Thyroid gland (tissue), 4 donors: ENCODE data around the gene SETD4. TPM values are rescaled to one million over a fixed set of nuclear protein-coding genes. Genes with fewer than 3 reads are reported as not detected.
"Not testable (repeated sequence)": the region's sequence is repeated elsewhere in the genome, so short reads cannot be mapped to it uniquely, and the experiment has no call there.

Experiments used
- DNase-seq, 2 donors: peaks; one replicate each; pipeline ENCODE4 v3.0.0-alpha.2; 2019
- H3K27ac ChIP-seq, 3 donors: fragments of 200-600 bp; sonication (generic); 1 replicate in 2 of 3; 2 replicates in 1 of 3; pipeline ENCODE4 v1.5.1; 2016 to 2019; ENCODE audit warnings: mild to moderate bottlenecking in 1 of 3, moderate library complexity in 1 of 3
- H3K27me3 ChIP-seq: fragments of 200-600 bp; sonication (generic); one replicate; pipeline ENCODE4 v1.5.1; 2019
- H3K36me3 ChIP-seq, 2 donors: fragments of 200-600 bp; sonication (generic); one replicate each; pipeline ENCODE4 v1.5.1; 2016 to 2019
- H3K4me1 ChIP-seq, 2 donors: fragments of 200-600 bp; sonication (generic); one replicate each; pipeline ENCODE4 v1.5.1; 2017 to 2019
- H3K4me3 ChIP-seq, 3 donors: fragments of 200-600 bp; sonication (generic); replicated peaks in 1 of 3; 1 replicate in 2 of 3; 2 replicates in 1 of 3; pipeline ENCODE4 v1.5.1; 2016; ENCODE audit warnings: mild to moderate bottlenecking in 1 of 3
- H3K9me3 ChIP-seq: fragments of 200-600 bp; sonication (generic); one replicate; pipeline ENCODE4 v1.5.1; 2017
- POLR2A ChIP-seq, 2 donors: fragments of 450-650 bp; IDR thresholded peaks; one replicate each; pipeline ENCODE4 v1.6.1; 2017; ENCODE audit warnings: antibody characterized with exemption in 2 of 2, mild to moderate bottlenecking in 2 of 2, moderate library complexity in 1 of 2
- WGBS, 2 donors: methylation state at CpG; one replicate each; pipeline ENCODE4 v1.1.5; 2017; 5-methylcytosine and 5-hydroxymethylcytosine counted together
- intact Hi-C: fragments of 100-400 bp; cut with DNase I; formaldehyde crosslinking; loops from one replicate; pipeline ENCODE4 v1.15.1; 2023
- total RNA-seq, 4 donors: library from RNA; depleted of rRNA; stranded (reverse); fragments of >200 nt; gene quantifications; one replicate each; pipeline ENCODE4 v1.2.3, GENCODE V29; 2016
- TF ChIP-seq, protein P1 (sequence below), 6 experiments: fragments of 200-600 bp in 3 of 6; fragments of 450-650 bp in 3 of 6; sonication (generic) in 3 of 6; IDR thresholded peaks; one replicate each; pipeline ENCODE4 v1.5.1; 2016 to 2019; ENCODE audit warnings: antibody characterized with exemption in 6 of 6, mild to moderate bottlenecking in 2 of 6, inconsistent platforms in 1 of 6, moderate library complexity in 1 of 6

Gene SETD4
- total RNA-seq, 4 donors from 2014 or later, result 25.9 to 33.1 (median 29.7) TPM

DNA sequence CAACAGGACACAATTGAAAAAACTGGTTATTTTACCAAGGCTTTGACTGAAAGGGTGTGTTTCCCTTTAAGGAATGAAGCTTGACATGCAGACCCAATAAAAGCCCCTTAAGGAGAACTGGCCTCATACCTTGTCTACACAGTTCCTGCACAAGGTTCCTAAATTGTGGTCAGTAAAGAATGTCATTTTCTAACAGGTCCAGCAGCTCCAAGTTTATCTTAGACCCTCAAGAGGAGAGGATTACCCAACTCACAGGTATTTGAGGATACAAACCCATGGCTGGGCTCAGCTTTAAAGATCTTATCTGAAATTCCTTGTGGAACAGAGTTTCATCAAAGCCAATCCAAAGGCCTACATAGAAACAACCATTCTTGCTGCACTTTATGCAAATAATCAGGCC lies 43.1 kb upstream of the SETD4 start:
- intact Hi-C loops, result no loop called here
- no peaks in the 10 kb centered on the region for H3K36me3 ChIP-seq
- no peak for DNase-seq
- peaks cover 0 to 9% of the 10 kb centered on the region in 2 donors for H3K4me1 ChIP-seq
- H3K27ac ChIP-seq, result no peak overlapping the region
- no peaks in the 10 kb centered on the region for H3K9me3 ChIP-seq
- TF ChIP-seq, protein P1, sequence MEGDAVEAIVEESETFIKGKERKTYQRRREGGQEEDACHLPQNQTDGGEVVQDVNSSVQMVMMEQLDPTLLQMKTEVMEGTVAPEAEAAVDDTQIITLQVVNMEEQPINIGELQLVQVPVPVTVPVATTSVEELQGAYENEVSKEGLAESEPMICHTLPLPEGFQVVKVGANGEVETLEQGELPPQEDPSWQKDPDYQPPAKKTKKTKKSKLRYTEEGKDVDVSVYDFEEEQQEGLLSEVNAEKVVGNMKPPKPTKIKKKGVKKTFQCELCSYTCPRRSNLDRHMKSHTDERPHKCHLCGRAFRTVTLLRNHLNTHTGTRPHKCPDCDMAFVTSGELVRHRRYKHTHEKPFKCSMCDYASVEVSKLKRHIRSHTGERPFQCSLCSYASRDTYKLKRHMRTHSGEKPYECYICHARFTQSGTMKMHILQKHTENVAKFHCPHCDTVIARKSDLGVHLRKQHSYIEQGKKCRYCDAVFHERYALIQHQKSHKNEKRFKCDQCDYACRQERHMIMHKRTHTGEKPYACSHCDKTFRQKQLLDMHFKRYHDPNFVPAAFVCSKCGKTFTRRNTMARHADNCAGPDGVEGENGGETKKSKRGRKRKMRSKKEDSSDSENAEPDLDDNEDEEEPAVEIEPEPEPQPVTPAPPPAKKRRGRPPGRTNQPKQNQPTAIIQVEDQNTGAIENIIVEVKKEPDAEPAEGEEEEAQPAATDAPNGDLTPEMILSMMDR (IDR thresholded peaks at IDR 0.05), result no peak
- no peak for TF ChIP-seq POLR2A (IDR thresholded peaks at IDR 0.05)
- no peaks in the 10 kb centered on the region for H3K27me3 ChIP-seq
- H3K4me3 ChIP-seq, result no peak overlapping the region

DNA sequence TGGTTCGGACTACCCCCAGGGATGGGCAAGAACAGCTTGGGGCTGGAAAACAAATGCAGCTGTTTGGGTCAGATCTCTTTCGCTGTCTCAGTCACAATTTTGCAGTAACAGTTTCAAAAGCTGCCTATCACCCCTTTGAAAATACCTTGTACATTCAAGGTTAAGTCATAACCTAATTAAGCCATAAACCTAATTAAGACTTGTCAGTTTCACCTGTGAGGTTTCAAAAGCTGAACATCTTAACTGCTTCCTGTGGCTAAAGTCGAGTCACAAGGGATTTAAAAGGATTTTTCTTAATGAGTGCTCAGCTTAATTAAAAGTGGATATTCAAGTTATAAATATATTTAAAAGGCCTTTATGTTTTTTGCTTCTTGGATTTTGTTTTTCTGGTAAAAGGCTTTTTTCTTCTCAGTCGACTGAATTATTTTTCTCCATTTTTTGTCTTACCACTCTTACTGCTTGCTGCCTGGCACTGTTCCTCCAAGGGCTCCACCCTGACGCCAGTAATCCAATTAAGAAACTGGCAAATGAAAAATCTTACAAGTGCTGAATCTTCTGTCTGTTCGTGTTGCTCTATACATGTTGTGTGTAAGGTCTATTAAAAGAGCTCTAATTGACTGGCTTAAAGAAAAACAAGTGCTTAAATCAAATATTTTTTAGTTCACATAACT lies 40.8 kb upstream of the SETD4 start:
- intact Hi-C loops, result no loop called here
- H3K27ac ChIP-seq, result no peak overlapping the region
- 81 to 85% methylated on average over 6 of the region's 6 CpGs for WGBS, 2 donors
- peaks cover 7 to 26% of the 10 kb centered on the region in 2 donors for H3K4me1 ChIP-seq
- no peaks in the 10 kb centered on the region for H3K9me3 ChIP-seq
- H3K27me3 ChIP-seq, result no peaks in the 10 kb centered on the region
- TF ChIP-seq, protein P1 (IDR thresholded peaks at IDR 0.05), result no peak
- no peak for DNase-seq
- H3K36me3 ChIP-seq, result no peaks in the 10 kb centered on the region
- H3K4me3 ChIP-seq, result no peak overlapping the region

DNA sequence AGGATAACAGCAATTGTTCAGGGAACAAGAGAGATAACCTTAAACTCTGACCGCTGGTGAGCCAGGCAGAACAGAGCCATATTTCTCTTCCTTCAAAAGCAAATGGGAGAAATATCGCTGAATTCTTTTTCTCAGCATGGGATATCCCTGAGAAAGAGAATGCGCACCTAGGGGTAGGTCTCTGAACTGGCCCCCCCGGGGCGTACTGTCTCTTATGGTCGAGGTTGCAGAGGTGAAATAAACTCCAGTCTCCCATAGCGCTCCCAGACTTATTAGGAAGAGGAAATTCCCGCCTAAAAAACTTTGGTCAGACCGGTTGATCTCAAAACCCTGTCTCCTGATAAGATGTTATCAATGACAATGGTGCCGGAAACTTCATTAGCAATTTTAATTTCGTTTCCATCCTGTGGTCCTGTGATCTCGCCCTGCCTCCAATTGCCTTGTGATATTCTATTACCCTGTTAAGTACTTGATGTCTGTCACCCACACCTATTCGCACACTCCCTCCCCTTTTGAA lies 39.4 kb upstream of the SETD4 start:
- peaks cover 7 to 23% of the 10 kb centered on the region in 2 donors for H3K4me1 ChIP-seq
- intact Hi-C loops, H3K27me3 ChIP-seq, H3K9me3 ChIP-seq, DNase-seq, H3K27ac ChIP-seq, H3K4me3 ChIP-seq, H3K36me3 ChIP-seq: not testable (repeated sequence)
- WGBS, 2 donors, result 62 to 68% methylated on average over 13 of the region's 13 CpGs

DNA sequence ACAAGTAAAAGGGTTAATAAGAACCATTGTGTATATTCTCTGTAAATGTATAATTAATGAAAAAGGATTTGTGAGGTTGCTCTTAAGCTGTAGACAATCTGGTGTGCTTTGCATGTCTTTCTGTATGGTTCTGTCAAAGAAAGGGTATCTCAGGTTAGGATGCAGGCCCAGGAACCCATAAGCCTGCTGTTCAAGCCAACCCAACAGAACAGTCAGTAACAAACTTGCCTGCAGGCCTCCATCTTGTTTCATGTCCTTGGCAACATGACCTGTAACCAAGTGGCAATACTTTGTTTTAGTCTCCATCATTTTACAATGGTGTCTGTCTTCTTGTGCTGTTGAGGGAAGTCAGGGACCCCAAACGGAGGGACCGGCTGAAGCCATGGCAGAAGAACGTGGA lies 38.7 kb upstream of the SETD4 start:
- 98 to 100% methylated on average over 3 of the region's 3 CpGs for WGBS, 2 donors

DNA sequence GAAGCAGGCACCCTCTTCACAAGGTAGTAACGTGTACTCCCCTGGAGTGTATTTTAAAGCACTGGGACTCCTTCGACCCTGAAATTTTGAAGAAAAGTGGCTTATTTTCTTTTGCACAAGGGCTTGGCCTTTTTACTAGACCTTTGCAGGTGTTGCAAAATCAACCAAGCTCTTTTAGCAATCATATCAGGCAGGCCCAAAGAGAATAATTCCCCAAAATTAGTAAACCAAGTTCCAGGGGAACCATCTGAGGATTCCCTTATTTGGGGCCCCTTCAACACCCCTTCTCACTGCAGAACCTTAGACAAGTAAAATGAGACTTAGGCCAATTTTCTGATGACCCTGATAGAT lies 37.8 kb upstream of the SETD4 start:
- Histone ChIP-seq H3K36me3 (no peaks in the 10 kb centered on the region), H3K27me3 (no peaks in the 10 kb centered on the region), H3K27ac (peak overlapping the region; percentile 33 to 77 (median 66)), H3K4me3 (no peak overlapping the region), H3K9me3 (no peaks in the 10 kb centered on the region), H3K4me1 (peaks cover 7 to 18% of the 10 kb centered on the region in 2 donors)
- TF ChIP-seq, protein P1 (IDR thresholded peaks at IDR 0.05), result no peak
- TF ChIP-seq POLR2A (IDR thresholded peaks at IDR 0.05), result no peak
- intact Hi-C loops, result no loop called here
- DNase-seq, result no peak
- WGBS, 2 donors, result 36 to 41% methylated on average over 2 of the region's 2 CpGs

More for the DNA sequence above, 38.7 kb upstream of the SETD4 start:
- no peaks in the 10 kb centered on the region for H3K9me3 ChIP-seq
- no peak for TF ChIP-seq POLR2A (IDR thresholded peaks at IDR 0.05)
- TF ChIP-seq, protein P1 (IDR thresholded peaks at IDR 0.05), result no peak
- no peaks in the 10 kb centered on the region for H3K27me3 ChIP-seq
- H3K36me3 ChIP-seq, result no peaks in the 10 kb centered on the region
- intact Hi-C loops, result no loop called here
- no peak overlapping the region for H3K27ac ChIP-seq
- peaks cover 7 to 18% of the 10 kb centered on the region in 2 donors for H3K4me1 ChIP-seq
- H3K4me3 ChIP-seq, result no peak overlapping the region
- DNase-seq, result no peak
